Right lobe of liver (tissue), 6 donors: ENCODE data around the gene IFNAR2. TPM values are rescaled to one million over a fixed set of nuclear protein-coding genes. Genes with fewer than 3 reads are reported as not detected.

ENCODE experiments used
- ATAC-seq, 4 donors: fragments of 200-7000 bp; cut with Tn5 transposase; one replicate each; pipeline ENCODE4 v1.9.1; 2020; ENCODE audit warnings: mild to moderate bottlenecking in 4 of 4, moderate library complexity in 4 of 4
- DNase-seq, 3 donors: peaks; one replicate each; pipeline ENCODE4 v3.0.0-alpha.2; 2020
- H3K27ac ChIP-seq, 3 donors: fragments of 200-600 bp; one replicate each; pipeline ENCODE4 v1.8.0; 2022
- H3K27me3 ChIP-seq, 2 donors: fragments of 200-600 bp; one replicate each; pipeline ENCODE4 v1.8.0; 2022
- H3K36me3 ChIP-seq, 4 donors: fragments of 200-600 bp; sonication (generic) in 1 of 4; one replicate each; pipeline versions ENCODE4 v1.5.1 to v1.8.0; 2017 to 2022; ENCODE audit warnings: control low read depth in 1 of 4
- H3K4me1 ChIP-seq, 4 donors: fragments of 200-600 bp; sonication (generic) in 1 of 4; one replicate each; pipeline versions ENCODE4 v1.5.1 to v1.8.0; 2017 to 2022; ENCODE audit warnings: control low read depth in 1 of 4
- H3K4me3 ChIP-seq, 3 donors: fragments of 200-600 bp; one replicate each; pipeline ENCODE4 v1.8.0; 2022
- H3K9me3 ChIP-seq, 4 donors: fragments of 200-600 bp; sonication (generic) in 1 of 4; one replicate each; pipeline versions ENCODE4 v1.5.1 to v1.8.0; 2017 to 2022; ENCODE audit warnings: control low read depth in 1 of 4
- POLR2A ChIP-seq: fragments of 450-650 bp; IDR thresholded peaks from one replicate; pipeline ENCODE4 v1.6.1; 2017; ENCODE audit warnings: antibody characterized with exemption, mild to moderate bottlenecking
- WGBS: methylation state at CpG from one replicate; pipeline ENCODE4 v1.1.6; 2018; ENCODE audit warnings: low coverage, low lambda C conversion rate; ENCODE audit not compliant: insufficient coverage; ENCODE audit errors: missing lambda C conversion rate; 5-methylcytosine and 5-hydroxymethylcytosine counted together
- intact Hi-C, 2 donors: fragments of 100-400 bp; cut with DNase I; formaldehyde crosslinking; loops; one replicate each; pipeline versions ENCODE4 v1.11.2 to v1.14.1; 2022
- total RNA-seq, 6 experiments: library from RNA; depleted of rRNA in 2 of 6; stranded (reverse); fragments of >200 nt in 2 of 6; fragmentation: NEBNext Ultra II Directional in 3 of 6; extraction: Animal tissue kit (Norgen Biotek cat#: 25700) in 3 of 6; gene quantifications; one replicate each; pipeline versions ENCODE4 v1.1.0 to v1.2.4, GENCODE V29; 2016 to 2023
- TF ChIP-seq, protein P1 (sequence below), 4 donors: fragments of 200-600 bp in 3 of 4; fragments of 450-650 bp in 1 of 4; IDR thresholded peaks; one replicate each; pipeline versions ENCODE4 v1.5.1 to v1.8.0; 2016 to 2022; ENCODE audit warnings: antibody characterized with exemption in 4 of 4, mild to moderate bottlenecking in 2 of 4
- donor health status: DM: no; HTN: yes; CAD: no.
- donor health status: DM: no; HTN: no; CAD: no.
- donor health status: DM: no; HTN: no; CAD: no.
- donor health status: DM: no; HTN: yes; CAD: no.
- donor health status: DM: no; HTN: yes; CAD: no.

IFNAR2 gene
- total RNA-seq, 6 experiments from 2014 or later: 12.4 to 35.5 (median 16.3) TPM

DNA sequence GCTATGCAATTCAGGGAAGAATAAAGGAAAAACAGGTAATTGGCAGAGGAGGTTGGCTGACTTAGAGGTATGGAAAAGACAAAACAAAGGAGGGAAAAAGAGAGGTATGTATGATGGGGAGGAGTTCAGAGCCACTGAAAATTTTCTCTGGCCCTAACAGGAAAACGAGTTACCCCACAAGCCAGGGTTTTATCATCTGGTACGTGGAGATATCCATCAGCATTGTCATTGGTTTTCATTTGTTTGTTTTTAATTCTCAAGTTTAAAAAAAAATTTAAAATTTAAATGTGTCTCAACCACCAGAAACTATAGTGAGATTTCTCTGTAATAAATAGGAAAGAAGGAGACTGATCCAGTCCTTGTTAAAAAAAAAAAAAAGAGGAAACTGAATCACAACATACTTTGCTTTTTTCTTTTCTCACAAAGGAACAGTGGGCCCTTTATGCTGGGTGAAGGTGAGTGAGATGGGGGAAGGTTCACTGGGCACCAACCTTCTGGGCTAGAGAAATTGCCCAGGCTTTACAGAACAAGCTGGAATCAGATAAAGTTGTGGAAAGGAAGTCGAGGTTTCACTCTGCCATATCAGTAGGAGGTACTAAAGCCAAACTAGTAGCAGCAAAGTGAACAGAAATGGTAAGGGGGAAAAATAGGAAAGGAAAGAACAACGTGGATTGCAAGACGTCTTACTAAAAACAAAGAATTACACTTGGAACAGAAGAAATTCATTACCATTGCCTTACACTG is 2.7 kb downstream of the IFNAR2 start:
- TF ChIP-seq POLR2A: no peak
- TF ChIP-seq, protein P1, sequence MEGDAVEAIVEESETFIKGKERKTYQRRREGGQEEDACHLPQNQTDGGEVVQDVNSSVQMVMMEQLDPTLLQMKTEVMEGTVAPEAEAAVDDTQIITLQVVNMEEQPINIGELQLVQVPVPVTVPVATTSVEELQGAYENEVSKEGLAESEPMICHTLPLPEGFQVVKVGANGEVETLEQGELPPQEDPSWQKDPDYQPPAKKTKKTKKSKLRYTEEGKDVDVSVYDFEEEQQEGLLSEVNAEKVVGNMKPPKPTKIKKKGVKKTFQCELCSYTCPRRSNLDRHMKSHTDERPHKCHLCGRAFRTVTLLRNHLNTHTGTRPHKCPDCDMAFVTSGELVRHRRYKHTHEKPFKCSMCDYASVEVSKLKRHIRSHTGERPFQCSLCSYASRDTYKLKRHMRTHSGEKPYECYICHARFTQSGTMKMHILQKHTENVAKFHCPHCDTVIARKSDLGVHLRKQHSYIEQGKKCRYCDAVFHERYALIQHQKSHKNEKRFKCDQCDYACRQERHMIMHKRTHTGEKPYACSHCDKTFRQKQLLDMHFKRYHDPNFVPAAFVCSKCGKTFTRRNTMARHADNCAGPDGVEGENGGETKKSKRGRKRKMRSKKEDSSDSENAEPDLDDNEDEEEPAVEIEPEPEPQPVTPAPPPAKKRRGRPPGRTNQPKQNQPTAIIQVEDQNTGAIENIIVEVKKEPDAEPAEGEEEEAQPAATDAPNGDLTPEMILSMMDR (IDR thresholded peaks at IDR 0.05): no peak
- no peak overlapping the region for H3K27ac ChIP-seq
- WGBS: 24% methylated on average over 5 of the region's 5 CpGs

GRCh38 chr21:33234635-33235520 is 5.1 kb downstream of the IFNAR2 start:
- H3K9me3 ChIP-seq: no peaks in the 10 kb centered on the region
- WGBS: 77% methylated on average over 2 of the region's 3 CpGs
- DNase-seq (no peak), ATAC-seq (no peak)
- peaks cover 0 to 14% (median 5%) of the 10 kb centered on the region in 4 donors for H3K4me1 ChIP-seq
- intact Hi-C loops: no loop called here
- no peak for TF ChIP-seq POLR2A
- TF ChIP-seq, protein P1 (IDR thresholded peaks at IDR 0.05): no peak
- no peak overlapping the region for H3K4me3 ChIP-seq
- no peaks in the 10 kb centered on the region for H3K27me3 ChIP-seq
- H3K27ac ChIP-seq: no peak overlapping the region
- H3K36me3 ChIP-seq: no peaks in the 10 kb centered on the region

More for the DNA sequence above, 2.7 kb downstream of the IFNAR2 start:
- DNase-seq: no peak
- intact Hi-C loops: no loop called here
- Histone ChIP-seq H3K36me3 (no peaks in the 10 kb centered on the region), H3K9me3 (no peaks in the 10 kb centered on the region), H3K4me3 (no peak overlapping the region), H3K4me1 (peaks cover 0 to 26% (median 10%) of the 10 kb centered on the region in 4 donors), H3K27me3 (no peaks in the 10 kb centered on the region)
- no peak for ATAC-seq

GRCh38 chr21:33236013-33236686 is 6.4 kb downstream of the IFNAR2 start:
- H3K9me3 ChIP-seq: no peaks in the 10 kb centered on the region
- H3K4me1 ChIP-seq: peaks cover 0 to 14% (median 5%) of the 10 kb centered on the region in 4 donors
- no peaks in the 10 kb centered on the region for H3K36me3 ChIP-seq
- H3K27ac ChIP-seq: no peak overlapping the region
- ATAC-seq: peak in 2 of 4 donors; percentile 20 to 27
- no peaks in the 10 kb centered on the region for H3K27me3 ChIP-seq
- TF ChIP-seq, protein P1 (IDR thresholded peaks at IDR 0.05): no peak
- no peak for TF ChIP-seq POLR2A
- H3K4me3 ChIP-seq: no peak overlapping the region
- WGBS: 80% methylated on average over 1 of the region's 6 CpGs
- DNase-seq: no peak
- intact Hi-C loops: no loop called here

- no peaks in the 10 kb centered on the region for H3K27me3 ChIP-seq
- H3K36me3 ChIP-seq: no peaks in the 10 kb centered on the region
- DNase-seq: no peak
- TF ChIP-seq, protein P1 (IDR thresholded peaks at IDR 0.05): no peak
- TF ChIP-seq POLR2A: no peak
- peaks cover 0 to 14% (median 2%) of the 10 kb centered on the region in 4 donors for H3K4me1 ChIP-seq
- no peaks in the 10 kb centered on the region for H3K9me3 ChIP-seq
- no peak for ATAC-seq
- WGBS: 50% methylated on average over 1 of the region's 2 CpGs
- H3K4me3 ChIP-seq: no peak overlapping the region
- intact Hi-C loops: no loop called here
- H3K27ac ChIP-seq: no peak overlapping the region
Observed at GRCh38 chr21:33236766-33237165, 7.0 kb downstream of the IFNAR2 start.
